Heart left ventricle (tissue), 16 donors: ENCODE measurements around the gene ROBO1. TPM values are rescaled to one million over a fixed set of nuclear protein-coding genes. Genes with fewer than 3 reads are reported as not detected.

Experiments
- ATAC-seq, 4 donors: fragments of 200-7000 bp; cut with Tn5 transposase; one replicate each; pipeline ENCODE4 v1.9.1; 2020 to 2022; ENCODE audit warnings: moderate library complexity in 4 of 4, mild to moderate bottlenecking in 3 of 4, moderate number of reproducible peaks in 1 of 4
- DNase-seq, 5 donors: peaks; one replicate each; pipeline ENCODE4 v3.0.0-alpha.2; 2020
- H3K27ac ChIP-seq, 12 donors: fragments of 200-600 bp; sonication (generic) in 4 of 12; one replicate each; pipeline versions ENCODE4 v1.5.0 to v1.8.0; 2016 to 2022; ENCODE audit warnings: mild to moderate bottlenecking in 2 of 12
- H3K27me3 ChIP-seq, 9 donors: fragments of 200-600 bp; sonication (generic) in 2 of 9; one replicate each; pipeline versions ENCODE4 v1.5.1 to v1.8.0; 2016 to 2022; ENCODE audit warnings: mild to moderate bottlenecking in 3 of 9
- H3K36me3 ChIP-seq, 9 donors: fragments of 200-600 bp; sonication (generic) in 2 of 9; one replicate each; pipeline versions ENCODE4 v1.5.0 to v1.8.0; 2018 to 2022; ENCODE audit warnings: mild to moderate bottlenecking in 2 of 9
- H3K4me1 ChIP-seq, 12 donors: fragments of 200-600 bp; sonication (generic) in 4 of 12; one replicate each; pipeline versions ENCODE4 v1.5.0 to v1.8.0; 2016 to 2022; ENCODE audit warnings: mild to moderate bottlenecking in 3 of 12
- H3K4me3 ChIP-seq, 12 donors: fragments of 200-600 bp; sonication (generic) in 4 of 12; one replicate each; pipeline versions ENCODE4 v1.5.0 to v1.8.0; 2017 to 2022; ENCODE audit warnings: mild to moderate bottlenecking in 9 of 12, moderate library complexity in 4 of 12
- H3K9me3 ChIP-seq, 12 donors: fragments of 200-600 bp; sonication (generic) in 4 of 12; one replicate each; pipeline versions ENCODE4 v1.5.0 to v1.8.0; 2016 to 2022; ENCODE audit warnings: mild to moderate bottlenecking in 1 of 12
- POLR2A ChIP-seq, 2 donors: fragments of 450-650 bp; IDR thresholded peaks; one replicate each; pipeline ENCODE4 v1.6.1; 2017; ENCODE audit warnings: antibody characterized with exemption in 2 of 2, mild to moderate bottlenecking in 2 of 2, moderate library complexity in 2 of 2
- WGBS, 4 donors: extraction: QIAGEN DNeasy Blood & Tissue Kit in 2 of 4; methylation state at CpG; one replicate each; pipeline versions ENCODE4 v1.1.5 to v1.1.7; 2013 to 2018; 5-methylcytosine and 5-hydroxymethylcytosine counted together
- intact Hi-C, 10 donors: fragments of 100-400 bp; cut with DNase I; formaldehyde crosslinking; loops; one replicate each; pipeline versions ENCODE4 v1.11.1 to v1.14.2; 2022
- polyA plus RNA-seq, 2 donors: library from polyadenylated mRNA; stranded (reverse); fragments of 200-250 nt; gene quantifications; one replicate each; pipeline ENCODE4 v1.2.3, GENCODE V29; 2013
- total RNA-seq, 9 donors: library from RNA; depleted of rRNA in 2 of 9; stranded (reverse); fragments of >200 nt in 2 of 9; fragmentation: NEBNext Ultra II Directional in 3 of 9; extraction: Animal tissue kit (Norgen Biotek cat#: 25700) in 3 of 9; gene quantifications; one replicate each; pipeline versions ENCODE4 v1.1.0 to v1.2.4, GENCODE V29; 2016 to 2023
- TF ChIP-seq, protein P1 (sequence below), 12 donors: fragments of 200-600 bp; sonication (generic) in 4 of 12; IDR thresholded peaks; one replicate each; pipeline versions ENCODE4 v1.5.0 to v1.8.0; 2018 to 2022; ENCODE audit warnings: antibody characterized with exemption in 12 of 12, mild to moderate bottlenecking in 5 of 12
- donor health status: ischemic (EF 13 %, LVEDD 7.1; RV severe dilation, severe dysfunction).
- donor health status: healthy with polysubstance abuse.
- donor health status: DM: no; HTN: yes; CAD: no.
- donor health status: DM: no; HTN: no; CAD: no.
- donor health status: ischemic (EF 25% LVEDD 6.9; RV normal size, moderate dysfunction).
- donor health status: ischemic (EF 25% LVEDD 5.7; RV mildly dilated, moderate dysfunction).
- donor health status: healthy.
- donor health status: DM: yes; HTN: yes; CAD: no.
- donor health status: ischemic (EF 35%, LVEDD 5.7; RV mildly dilated, moderate dysfunction).
- donor health status: nonischemic (EF 11% LVEDD 7.7; RV severe dilation, severe dysfunction).
- donor health status: DM: yes; HTN: yes; CAD: no.
- donor health status: PGD.
- donor health status: ischemic (EF 29% LVEDD 5.4; RV normal size, mild dysfunction).
- donor health status: nonischemic (EF 23%, LVEDD 6.1; RV moderate dilation, normal function).

The ROBO1 gene
- total and polyA plus RNA-seq, 11 donors: 1.4 to 14.8 (median 5.7) TPM

- no peak for TF ChIP-seq POLR2A (IDR thresholded peaks at IDR 0.05)
- TF ChIP-seq, protein P1, sequence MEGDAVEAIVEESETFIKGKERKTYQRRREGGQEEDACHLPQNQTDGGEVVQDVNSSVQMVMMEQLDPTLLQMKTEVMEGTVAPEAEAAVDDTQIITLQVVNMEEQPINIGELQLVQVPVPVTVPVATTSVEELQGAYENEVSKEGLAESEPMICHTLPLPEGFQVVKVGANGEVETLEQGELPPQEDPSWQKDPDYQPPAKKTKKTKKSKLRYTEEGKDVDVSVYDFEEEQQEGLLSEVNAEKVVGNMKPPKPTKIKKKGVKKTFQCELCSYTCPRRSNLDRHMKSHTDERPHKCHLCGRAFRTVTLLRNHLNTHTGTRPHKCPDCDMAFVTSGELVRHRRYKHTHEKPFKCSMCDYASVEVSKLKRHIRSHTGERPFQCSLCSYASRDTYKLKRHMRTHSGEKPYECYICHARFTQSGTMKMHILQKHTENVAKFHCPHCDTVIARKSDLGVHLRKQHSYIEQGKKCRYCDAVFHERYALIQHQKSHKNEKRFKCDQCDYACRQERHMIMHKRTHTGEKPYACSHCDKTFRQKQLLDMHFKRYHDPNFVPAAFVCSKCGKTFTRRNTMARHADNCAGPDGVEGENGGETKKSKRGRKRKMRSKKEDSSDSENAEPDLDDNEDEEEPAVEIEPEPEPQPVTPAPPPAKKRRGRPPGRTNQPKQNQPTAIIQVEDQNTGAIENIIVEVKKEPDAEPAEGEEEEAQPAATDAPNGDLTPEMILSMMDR (IDR thresholded peaks at IDR 0.05): no peak
- intact Hi-C loops: no loop called here
- Histone ChIP-seq H3K9me3 (peaks cover 0 to 4% (median 0%) of the 10 kb centered on the region in 12 donors), H3K4me3 (no peak overlapping the region), H3K27me3 (no peaks in the 10 kb centered on the region), H3K36me3 (no peaks in the 10 kb centered on the region), H3K27ac (no peak overlapping the region), H3K4me1 (no peaks in the 10 kb centered on the region)
- no peak for ATAC-seq
- no peak for DNase-seq
- 88 to 97% (median 91%) methylated on average over 5 of the region's 5 CpGs for WGBS, 4 donors
Observed at GRCh38 chr3:78963771-78964170, 804.0 kb downstream of the ROBO1 start.

GRCh38 chr3:78957456-78957855 is 810.3 kb downstream of the ROBO1 start:
- Histone ChIP-seq H3K27me3 (no peaks in the 10 kb centered on the region), H3K9me3 (no peaks in the 10 kb centered on the region), H3K36me3 (no peaks in the 10 kb centered on the region), H3K27ac (no peak overlapping the region), H3K4me3 (no peak overlapping the region), H3K4me1 (no peaks in the 10 kb centered on the region)
- WGBS, 4 donors: 73 to 87% (median 79%) methylated on average over 5 of the region's 5 CpGs
- TF ChIP-seq, protein P1 (IDR thresholded peaks at IDR 0.05): no peak
- no peak for TF ChIP-seq POLR2A (IDR thresholded peaks at IDR 0.05)
- DNase-seq (no peak), ATAC-seq (no peak)
- intact Hi-C loops: no loop called here

DNA sequence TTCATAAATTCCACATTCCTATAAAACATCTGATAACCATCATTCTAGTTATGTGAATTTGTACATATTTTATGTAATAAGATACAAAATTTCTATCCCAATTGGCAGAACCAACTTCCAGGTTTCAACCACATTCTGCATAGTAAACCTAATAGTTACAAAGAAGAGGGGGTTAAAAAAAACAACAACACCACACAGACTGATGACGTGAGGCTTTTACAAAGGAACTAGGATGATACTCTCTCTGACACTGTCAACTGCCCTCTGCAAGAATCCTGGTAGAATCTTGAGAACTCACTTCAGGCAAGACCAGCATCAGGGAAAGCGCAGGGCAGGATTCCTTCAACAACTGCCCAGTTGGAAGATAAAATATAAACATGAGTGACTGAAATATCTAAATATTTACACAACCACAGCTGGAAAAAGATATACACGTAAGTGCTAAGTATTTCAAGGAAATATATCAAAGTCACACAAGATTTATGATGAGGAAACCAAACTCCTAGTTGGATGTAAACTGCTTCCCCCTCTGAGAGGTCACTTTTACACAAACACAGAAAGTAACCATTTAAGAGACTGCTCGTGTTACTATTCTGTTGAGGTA is 816.4 kb downstream of the ROBO1 start:
- Histone ChIP-seq H3K9me3 (peaks cover 0 to 4% (median 0%) of the 10 kb centered on the region in 12 donors), H3K4me3 (no peak overlapping the region), H3K36me3 (no peaks in the 10 kb centered on the region), H3K27me3 (no peaks in the 10 kb centered on the region), H3K27ac (no peak overlapping the region), H3K4me1 (no peaks in the 10 kb centered on the region)
- no peak for DNase-seq
- intact Hi-C loops: no loop called here
- no peak for ATAC-seq
- TF ChIP-seq, protein P1 (IDR thresholded peaks at IDR 0.05): no peak
- no peak for TF ChIP-seq POLR2A (IDR thresholded peaks at IDR 0.05)
- 55 to 63% (median 60%) methylated on average over 4 of the region's 4 CpGs for WGBS, 4 donors

DNA sequence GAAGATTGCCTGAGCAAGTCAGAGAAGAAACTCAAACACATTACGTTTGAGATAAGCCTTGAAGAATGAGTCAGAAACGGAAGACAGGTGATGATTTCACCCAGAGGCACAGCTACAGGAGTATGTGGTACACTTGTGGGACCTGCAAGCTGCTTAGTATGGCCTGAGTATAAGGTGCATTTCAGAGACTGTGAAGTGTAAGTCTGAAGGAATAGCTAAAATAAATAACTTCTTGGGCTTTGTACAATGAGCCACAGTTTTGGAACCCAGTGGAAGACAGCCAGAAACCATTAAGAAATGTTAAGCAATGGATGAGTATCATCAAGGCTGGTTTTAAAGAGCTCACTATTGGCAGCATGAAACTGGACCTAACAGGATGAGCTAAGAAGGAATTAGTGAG is 826.2 kb downstream of the ROBO1 start:
- no peaks in the 10 kb centered on the region for H3K36me3 ChIP-seq
- no peaks in the 10 kb centered on the region for H3K27me3 ChIP-seq
- DNase-seq (no peak), ATAC-seq (peak in 1 of 4 donors; percentile 65)
- 70 to 80% (median 74%) methylated on average over 2 of the region's 2 CpGs for WGBS, 4 donors
- H3K9me3 ChIP-seq: peaks cover 0 to 18% (median 0%) of the 10 kb centered on the region in 12 donors
- H3K4me1 ChIP-seq: no peaks in the 10 kb centered on the region
- H3K4me3 ChIP-seq: no peak overlapping the region
- H3K27ac ChIP-seq: no peak overlapping the region
- TF ChIP-seq POLR2A (IDR thresholded peaks at IDR 0.05): no peak
- TF ChIP-seq, protein P1 (IDR thresholded peaks at IDR 0.05): no peak
- intact Hi-C loops: no loop called here
